ENCODE data around the gene CCDC142. TPM values are rescaled to one million over a fixed set of nuclear protein-coding genes. Genes with fewer than 3 reads are reported as not detected.

The CCDC142 gene
- total and polyA plus RNA-seq, 8 donors: 3.2 to 78.2 (median 21.2) TPM

DNA sequence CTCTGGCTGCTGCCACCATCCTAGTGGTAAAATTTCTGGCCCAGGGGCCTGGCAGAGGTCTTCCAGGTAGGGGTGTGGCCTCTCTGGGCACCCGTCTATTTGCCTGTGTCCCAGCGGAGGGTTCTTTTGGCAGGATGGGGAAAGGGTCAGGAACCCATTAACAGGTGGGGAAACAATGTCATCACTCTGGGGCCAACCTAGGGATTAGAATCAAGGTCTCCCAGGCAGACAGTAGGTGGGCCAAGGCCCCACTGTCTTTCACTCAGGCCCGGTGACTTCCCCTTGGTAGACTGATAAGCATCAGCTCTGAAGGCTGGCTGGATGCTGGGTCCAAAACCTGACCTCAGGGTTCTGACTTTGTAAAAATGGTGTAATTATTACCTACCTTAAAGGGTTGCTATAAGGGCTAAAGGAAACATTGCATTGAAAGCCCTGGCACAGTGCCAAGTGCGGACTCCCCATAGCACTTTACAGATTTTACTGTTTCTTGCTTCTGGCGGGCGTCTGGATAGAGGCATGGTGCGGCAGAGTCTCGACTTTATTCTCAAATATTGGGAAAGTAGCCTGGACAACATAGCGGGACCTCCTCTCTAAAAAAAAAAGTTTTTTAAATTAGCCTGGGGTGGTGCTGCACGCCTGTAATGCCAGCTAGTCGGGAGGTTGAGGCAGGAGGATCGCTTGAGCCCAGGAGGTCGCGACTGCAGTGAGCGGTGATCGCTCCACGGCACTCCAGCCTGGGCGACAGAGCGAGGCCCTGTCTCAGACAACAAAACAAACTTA, 14.4 kb upstream of the CCDC142 start:
- 57 to 66% (median 63%) methylated on average over 18 to 19 of the region's 19 CpGs for WGBS, 5 donors
- TF ChIP-seq, protein P1, sequence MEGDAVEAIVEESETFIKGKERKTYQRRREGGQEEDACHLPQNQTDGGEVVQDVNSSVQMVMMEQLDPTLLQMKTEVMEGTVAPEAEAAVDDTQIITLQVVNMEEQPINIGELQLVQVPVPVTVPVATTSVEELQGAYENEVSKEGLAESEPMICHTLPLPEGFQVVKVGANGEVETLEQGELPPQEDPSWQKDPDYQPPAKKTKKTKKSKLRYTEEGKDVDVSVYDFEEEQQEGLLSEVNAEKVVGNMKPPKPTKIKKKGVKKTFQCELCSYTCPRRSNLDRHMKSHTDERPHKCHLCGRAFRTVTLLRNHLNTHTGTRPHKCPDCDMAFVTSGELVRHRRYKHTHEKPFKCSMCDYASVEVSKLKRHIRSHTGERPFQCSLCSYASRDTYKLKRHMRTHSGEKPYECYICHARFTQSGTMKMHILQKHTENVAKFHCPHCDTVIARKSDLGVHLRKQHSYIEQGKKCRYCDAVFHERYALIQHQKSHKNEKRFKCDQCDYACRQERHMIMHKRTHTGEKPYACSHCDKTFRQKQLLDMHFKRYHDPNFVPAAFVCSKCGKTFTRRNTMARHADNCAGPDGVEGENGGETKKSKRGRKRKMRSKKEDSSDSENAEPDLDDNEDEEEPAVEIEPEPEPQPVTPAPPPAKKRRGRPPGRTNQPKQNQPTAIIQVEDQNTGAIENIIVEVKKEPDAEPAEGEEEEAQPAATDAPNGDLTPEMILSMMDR (IDR thresholded peaks at IDR 0.05): no peak
- TF ChIP-seq POLR2A (IDR thresholded peaks at IDR 0.05): no peak
- no peak for TF ChIP-seq EP300 (IDR thresholded peaks at IDR 0.05)
- no peak for TF ChIP-seq POLR2AphosphoS5 (IDR thresholded peaks at IDR 0.05)
- intact Hi-C loops (cut with DNase I; ENCODE audit: low total_unique reads): no loop called here
- H3K27ac ChIP-seq: peak overlapping the region in 2 of 5 donors; percentile 45 to 51
- no peak for DNase-seq
- H3K9me3 ChIP-seq: no peaks in the 10 kb centered on the region
- H3K36me3 ChIP-seq: peaks cover 19 to 25% (median 23%) of the 10 kb centered on the region in 4 donors
- peak overlapping the region in 3 of 4 donors; percentile 40 to 56 (median 42) for H3K4me3 ChIP-seq
- peaks cover 29 to 39% (median 39%) of the 10 kb centered on the region in 4 donors for H3K4me1 ChIP-seq
- H3K27me3 ChIP-seq: peaks cover 0 to 56% (median 30%) of the 10 kb centered on the region in 3 donors

DNA sequence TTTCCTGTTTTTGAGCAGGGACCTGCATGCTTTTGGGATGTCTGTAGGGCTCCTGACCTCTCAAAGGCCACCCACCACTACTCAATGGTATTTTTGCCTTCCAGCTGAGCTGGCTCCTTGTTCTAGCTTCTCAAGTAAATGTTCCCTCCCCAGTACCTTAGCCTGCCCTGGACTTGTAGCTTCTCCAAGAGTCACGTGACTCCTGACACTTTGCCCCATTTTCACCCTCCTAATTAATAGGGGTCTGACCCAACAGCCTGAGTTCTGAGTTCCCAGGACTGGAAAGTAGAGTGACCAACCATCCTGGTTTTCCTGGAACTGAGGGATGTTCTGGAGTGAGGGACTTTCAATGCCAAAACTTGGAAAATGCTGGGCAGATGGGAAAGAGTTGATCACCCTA, 12.6 kb upstream of the CCDC142 start:
- TF ChIP-seq EP300 (IDR thresholded peaks at IDR 0.05): no peak
- no peak for TF ChIP-seq POLR2A (IDR thresholded peaks at IDR 0.05)
- TF ChIP-seq, protein P1 (IDR thresholded peaks at IDR 0.05): no peak
- no peak for TF ChIP-seq POLR2AphosphoS5 (IDR thresholded peaks at IDR 0.05)
- Histone ChIP-seq H3K27me3 (peaks cover 0 to 39% (median 30%) of the 10 kb centered on the region in 3 donors), H3K4me3 (no peak overlapping the region), H3K36me3 (peaks cover 36 to 42% (median 41%) of the 10 kb centered on the region in 4 donors), H3K4me1 (peaks cover 25 to 31% (median 29%) of the 10 kb centered on the region in 4 donors), H3K9me3 (no peaks in the 10 kb centered on the region), H3K27ac (no peak overlapping the region)
- DNase-seq: no peak
- 81 to 100% (median 94%) methylated on average over 1 of the region's 1 CpG for WGBS, 5 donors
- intact Hi-C loops (cut with DNase I; ENCODE audit: low total_unique reads): no loop called here

DNA sequence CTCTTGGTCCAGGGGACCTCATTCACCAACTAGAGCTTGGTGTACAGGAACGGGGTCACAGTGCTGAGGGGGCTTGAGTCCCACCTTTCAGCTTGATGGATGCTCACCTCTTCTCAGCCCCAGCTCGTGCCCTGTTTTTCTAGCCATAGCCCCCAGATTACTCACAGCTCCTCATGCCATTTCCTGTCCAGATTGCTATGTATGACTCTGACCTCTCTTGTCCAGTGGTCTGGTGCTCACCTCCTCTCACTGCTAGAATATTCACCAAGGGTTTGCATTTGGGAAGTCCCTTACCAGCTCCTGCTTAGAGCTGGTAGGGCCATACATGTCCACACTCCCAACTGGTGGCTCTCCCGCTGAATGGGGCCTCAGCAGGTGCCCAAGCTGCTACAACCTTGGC, 10.7 kb upstream of the CCDC142 start:
- Histone ChIP-seq H3K36me3 (peaks cover 43 to 60% (median 59%) of the 10 kb centered on the region in 4 donors), H3K27ac (no peak overlapping the region), H3K9me3 (no peaks in the 10 kb centered on the region), H3K4me3 (no peak overlapping the region), H3K4me1 (peaks cover 12 to 15% (median 14%) of the 10 kb centered on the region in 4 donors), H3K27me3 (peaks cover 0 to 20% (median 13%) of the 10 kb centered on the region in 3 donors)
- 90 to 97% (median 93%) methylated on average over 3 of the region's 3 CpGs for WGBS, 5 donors
- intact Hi-C loops (cut with DNase I; ENCODE audit: low total_unique reads): no loop called here
- no peak for DNase-seq
- TF ChIP-seq, protein P1 (IDR thresholded peaks at IDR 0.05): no peak
- TF ChIP-seq POLR2AphosphoS5 (IDR thresholded peaks at IDR 0.05) (no peak), POLR2A (IDR thresholded peaks at IDR 0.05) (no peak), EP300 (IDR thresholded peaks at IDR 0.05) (no peak)

DNA sequence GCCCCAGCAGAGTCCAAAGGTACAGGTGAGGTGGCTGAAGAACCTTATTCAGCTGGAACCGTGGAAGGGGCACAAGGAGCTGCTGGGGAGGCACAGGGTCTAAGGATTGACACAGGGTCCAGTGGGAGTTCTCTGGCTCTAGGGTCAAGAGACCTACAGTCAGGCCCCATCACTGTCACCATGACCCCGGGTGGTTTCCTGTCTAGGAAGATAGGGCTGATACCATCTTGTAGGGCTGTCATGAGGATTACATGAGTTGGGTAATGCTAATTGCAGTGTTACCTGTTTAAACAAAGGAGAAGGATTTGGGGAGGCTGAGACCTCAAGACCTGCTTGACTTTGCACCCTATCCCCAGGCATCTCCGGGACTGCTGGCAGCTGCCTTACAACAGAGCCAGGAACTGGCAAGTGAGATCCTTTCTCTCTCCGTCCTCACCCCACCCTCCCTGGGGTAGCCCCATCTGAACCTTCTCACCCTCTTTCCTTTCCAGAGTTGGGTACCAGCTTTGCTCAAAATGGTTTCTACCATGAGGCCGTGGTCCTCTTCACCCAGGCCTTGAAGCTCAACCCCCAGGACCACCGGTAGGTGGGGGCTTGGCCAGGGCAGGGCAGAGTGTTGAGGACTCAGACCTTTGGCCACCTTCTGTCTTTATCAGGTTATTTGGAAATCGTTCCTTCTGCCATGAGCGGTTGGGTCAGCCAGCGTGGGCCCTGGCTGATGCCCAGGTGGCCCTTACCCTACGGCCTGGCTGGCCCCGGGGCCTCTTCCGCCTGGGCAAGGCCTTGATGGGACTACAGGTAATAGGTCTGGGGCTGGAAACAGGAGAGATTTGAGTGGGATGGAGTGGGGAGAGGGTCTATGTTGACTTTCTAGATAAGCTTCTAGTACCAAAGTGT, 9.1 kb upstream of the CCDC142 start:
- Histone ChIP-seq H3K9me3 (no peaks in the 10 kb centered on the region), H3K27ac (no peak overlapping the region), H3K27me3 (peaks cover 0 to 3% (median 0%) of the 10 kb centered on the region in 3 donors), H3K4me3 (no peak overlapping the region), H3K36me3 (peaks cover 43 to 77% (median 74%) of the 10 kb centered on the region in 4 donors), H3K4me1 (no peaks in the 10 kb centered on the region)
- TF ChIP-seq, protein P1 (IDR thresholded peaks at IDR 0.05): no peak
- TF ChIP-seq EP300 (IDR thresholded peaks at IDR 0.05) (no peak), POLR2AphosphoS5 (IDR thresholded peaks at IDR 0.05) (no peak), POLR2A (IDR thresholded peaks at IDR 0.05) (no peak)
- intact Hi-C loops (cut with DNase I; ENCODE audit: low total_unique reads): no loop called here
- DNase-seq: no peak
- 87 to 92% (median 90%) methylated on average over 12 of the region's 12 CpGs for WGBS, 5 donors

Measured in stomach (tissue), 9 donors.